ENCODE results near the gene ZNF835.

DNA sequence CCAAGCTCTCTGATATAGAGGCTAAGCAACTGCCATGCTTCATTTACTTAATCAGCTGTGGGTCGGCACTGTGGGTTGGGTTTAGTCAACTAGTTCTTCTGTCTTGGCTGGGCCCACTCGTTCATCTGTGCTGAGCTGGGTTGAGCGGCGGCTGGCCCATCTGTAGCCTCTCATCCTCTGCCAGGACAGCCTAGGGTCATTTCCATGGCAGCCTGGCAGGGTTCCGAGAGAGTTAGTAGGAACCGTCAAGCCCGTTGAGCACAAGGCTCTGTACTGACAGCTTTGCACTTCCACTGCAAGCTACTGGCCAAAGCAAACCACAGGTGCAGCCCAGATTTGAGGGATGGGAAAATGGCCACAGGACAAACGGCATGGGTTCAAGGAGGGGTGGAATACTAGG, 6.6 kb upstream of the ZNF835 start:
- TF ChIP-seq PCBP1 (IDR thresholded peaks at IDR 0.05; ENCODE audit: borderline replicate concordance, low read depth, low read length), result no peak
- no peak for TF ChIP-seq HOMEZ (CRISPR knock-in tag; IDR thresholded peaks at IDR 0.05; ENCODE audit: low read depth)
- TF ChIP-seq CTCF (CRISPR knock-in tag; IDR thresholded peaks at IDR 0.05), result no peak
- TF ChIP-seq ZNF570 (CRISPR knock-in tag; IDR thresholded peaks at IDR 0.05; ENCODE audit: borderline replicate concordance), result no peak
